K562 (cell line): ENCODE data around the gene SERF2. TPM values are rescaled to one million over a fixed set of nuclear protein-coding genes. Genes with fewer than 3 reads are reported as not detected.

Experiments
- CXXC5 ChIP-seq: fragments of 250-450 bp; sonication (Bioruptor Pico); IDR thresholded peaks from 2 replicates; pipeline ENCODE4 v1.8.0; 2022; ENCODE audit warnings: inconsistent platforms, mild to moderate bottlenecking, moderate library complexity
- HDAC3 ChIP-seq: fragments of 450-650 bp; IDR thresholded peaks from 2 replicates; pipeline ENCODE4 v1.6.1; 2018; ENCODE audit warnings: borderline replicate concordance, mild to moderate bottlenecking, moderate library complexity; ENCODE audit not compliant: partially characterized antibody
- LEF1 ChIP-seq: fragments of 450-650 bp; IDR thresholded peaks from 2 replicates; pipeline ENCODE4 v1.6.1; 2016; ENCODE audit warnings: mild to moderate bottlenecking
- MBD1 ChIP-seq: fragments of 250-450 bp; sonication (Bioruptor Pico); IDR thresholded peaks from 2 replicates; pipeline ENCODE4 v1.8.0; 2022; ENCODE audit warnings: inconsistent platforms
- NCOA1 ChIP-seq: fragments of 450-650 bp; IDR thresholded peaks from 2 replicates; pipeline ENCODE4 v1.6.1; 2016; ENCODE audit warnings: low read depth
- NKRF ChIP-seq: fragments of 450-650 bp; IDR thresholded peaks from 2 replicates; pipeline ENCODE4 v1.6.1; 2016; ENCODE audit warnings: borderline replicate concordance
- NR2C1 ChIP-seq, 2 experiments: fragments of 450-650 bp; IDR thresholded peaks; 2 replicates each; pipeline ENCODE4 v1.6.1; 2017; ENCODE audit warnings: mild to moderate bottlenecking in 2 of 2, antibody characterized with exemption in 1 of 2, inconsistent platforms in 1 of 2, missing compliant biosample characterization in 1 of 2, missing genetic modification characterization in 1 of 2
- REST ChIP-seq, 2 experiments: fragments of 450-650 bp; formaldehyde crosslinking in 1 of 2; IDR thresholded peaks; 2 replicates each; pipeline versions ENCODE4 v1.4.0 to v1.6.1; 2014 to 2020; ENCODE audit warnings: mild to moderate bottlenecking in 2 of 2, borderline replicate concordance in 1 of 2, low read depth in 1 of 2
- SPI1 ChIP-seq: IDR thresholded peaks from 2 replicates; pipeline ENCODE4 v1.6.1; 2011; ENCODE audit warnings: low read depth, low read length, control low read depth, borderline replicate concordance
- USF2 ChIP-seq: sonication (generic); formaldehyde crosslinking; IDR thresholded peaks from 2 replicates; pipeline ENCODE4 v1.5.0; 2020; ENCODE audit warnings: missing genetic modification reagents
- ZNF175 ChIP-seq: fragments of 200-800 bp; sonication (Bioruptor generic); IDR thresholded peaks from 2 replicates; pipeline ENCODE4 v1.6.1; 2016; ENCODE audit warnings: low read depth, mild to moderate bottlenecking, missing genetic modification characterization, missing compliant biosample characterization
- polyA plus RNA-seq, 8 experiments: library from polyadenylated mRNA; depleted of rRNA in 4 of 8; stranded (reverse) in 5 of 8; unstranded in 3 of 8; fragments of >200 nt; fragmentation: Nextera tagmentation in 2 of 8; fragmentation: Illumina TruSeq in 1 of 8; extraction: Ambion mirVana in 2 of 8; extraction: Trizol in 1 of 8; gene quantifications; 2 replicates each; pipeline versions ENCODE4 v1.2.1 to v1.2.3, GENCODE V29; 2011 to 2014; ENCODE audit warnings: inconsistent platforms in 1 of 8, missing spikeins in 1 of 8
- total RNA-seq, 7 experiments: library from RNA; depleted of rRNA in 6 of 7; stranded (reverse); fragments of >200 nt in 6 of 7; fragmentation: Illumina TruSeq in 2 of 7; extraction: Trizol in 2 of 7; gene quantifications; 2 replicates each; pipeline versions ENCODE4 v1.2.1 to v1.2.3, GENCODE V29; 2011 to 2021; ENCODE audit warnings: low replicate concordance in 1 of 7

SERF2 gene
- total and polyA plus RNA-seq, 9 of the 15 experiments (the other 6 are each of a cell fraction or from before 2014, with no cell fraction given): 497 to 3,360 (median 867) TPM

GRCh38 chr15:43826508-43827341 is 34.6 kb downstream of the SERF2 start, which contains the start of gene WDR76 (continued):
- TF ChIP-seq REST (IDR thresholded peaks at IDR 0.05; ENCODE audit: borderline replicate concordance) (no peak), REST (CRISPR knock-in tag; IDR thresholded peaks at IDR 0.05; ENCODE audit: low read depth) (no peak), HDAC3 (peak; percentile 27), NR2C1 (IDR thresholded peaks at IDR 0.05) (peak; percentile 58), NR2C1 (tag; IDR thresholded peaks at IDR 0.05) (peak; percentile 66), SPI1 (no peak), ZNF175 (CRISPR knock-in tag) (peak; percentile 72), CXXC5 (peak; percentile 92), NCOA1 (0 out of 2 replicates have a peak, but pooled peaks have one; percentile 23), LEF1 (peak; percentile 49; the same call in 1 of the 2 replicates), NKRF (peak; percentile 73; the same call in 1 of the 2 replicates), USF2 (CRISPR knock-in tag) (no peak), MBD1 (CRISPR knock-in tag) (no peak)
